OCI-LY7 (cell line): ENCODE measurements around the gene PRND. TPM values are rescaled to one million over a fixed set of nuclear protein-coding genes. Genes with fewer than 3 reads are reported as not detected.

ENCODE experiments used
- BruUV-seq: library from RNA; stranded (reverse); fragments of 400-500 nt; replicated peaks from 2 replicates; lab custom pipeline; 2021; lab: Mats Ljungman, UMichigan
- CTCF ChIA-PET: fragments of 300-600 bp; sonication (Branson Sonifier 250); formaldehyde crosslinking; loops from one replicate; lab custom pipeline; 2022; ENCODE audit warnings: antibody characterized with exemption; ENCODE audit not compliant: unreplicated experiment; lab: Charles Lee
- POLR2A ChIA-PET: fragments of 300-600 bp; sonication (Branson Sonifier 250); formaldehyde crosslinking; loops from one replicate; lab custom pipeline; 2022; ENCODE audit warnings: antibody characterized with exemption; lab: Charles Lee
- DNase-seq: peaks from one replicate; pipeline ENCODE4 v3.0.0-alpha.2; 2015; ENCODE audit warnings: low spot score
- H2AFZ ChIP-seq: fragments of 200-600 bp; sonication (generic), shearing (Covaris generic); 2 replicates; pipeline ENCODE4 v1.6.1; 2014; ENCODE audit warnings: mild to moderate bottlenecking, antibody characterized with exemption, low read length, moderate library complexity
- H3K27ac ChIP-seq: fragments of 200-600 bp; sonication (generic); 2 replicates; pipeline ENCODE4 v1.5.1; 2014; ENCODE audit warnings: mixed run types, low read depth, mild to moderate bottlenecking, moderate library complexity, low read length, inconsistent platforms; ENCODE audit not compliant: poor library complexity, severe bottlenecking
- H3K36me3 ChIP-seq: fragments of 200-600 bp; sonication (generic); 2 replicates; pipeline ENCODE4 v1.6.1; 2014; ENCODE audit warnings: mild to moderate bottlenecking, antibody characterized with exemption, low read length, moderate library complexity, mixed read lengths; ENCODE audit not compliant: insufficient read depth
- H3K4me1 ChIP-seq: fragments of 200-600 bp; sonication (generic); 2 replicates; pipeline ENCODE4 v1.5.1; 2014; ENCODE audit warnings: mild to moderate bottlenecking, low read length; ENCODE audit not compliant: insufficient read depth, poor library complexity, severe bottlenecking
- H3K4me2 ChIP-seq: fragments of 200-600 bp; sonication (generic); 2 replicates; pipeline ENCODE4 v1.6.1; 2014; ENCODE audit warnings: mild to moderate bottlenecking, low read length
- H3K4me3 ChIP-seq: fragments of 200-600 bp; sonication (generic); 2 replicates; pipeline ENCODE4 v1.5.1; 2014; ENCODE audit warnings: mild to moderate bottlenecking, low read depth, low read length; ENCODE audit not compliant: poor library complexity, severe bottlenecking
- H3K79me2 ChIP-seq: fragments of 200-600 bp; sonication (generic); 2 replicates; pipeline ENCODE4 v1.6.1; 2016; ENCODE audit warnings: low read depth, mild to moderate bottlenecking, low read length, moderate library complexity, mixed read lengths; ENCODE audit not compliant: insufficient read depth
- H3K9me2 ChIP-seq: fragments of 200-600 bp; sonication (generic); 2 replicates; pipeline ENCODE4 v1.6.1; 2016; ENCODE audit warnings: mild to moderate bottlenecking, low read length, mixed read lengths; ENCODE audit not compliant: insufficient read depth
- H3K9me3 ChIP-seq: fragments of 200-600 bp; sonication (generic); 2 replicates; pipeline ENCODE4 v1.6.1; 2014; ENCODE audit warnings: mild to moderate bottlenecking, mixed run types, low read length, mixed read lengths
- H4K20me1 ChIP-seq: fragments of 200-600 bp; sonication (generic); 2 replicates; pipeline ENCODE4 v1.6.1; 2014; ENCODE audit warnings: mild to moderate bottlenecking, antibody characterized with exemption, low read length, moderate library complexity, mixed read lengths; ENCODE audit not compliant: insufficient read depth
- CTCF ChIP-seq: fragments of 200-600 bp; sonication (generic); conservative IDR thresholded peaks from 2 replicates; pipeline ENCODE4 v1.5.1; 2014; ENCODE audit warnings: mild to moderate bottlenecking, antibody characterized with exemption, low read length, moderate library complexity, mixed read lengths
- EZH2phosphoT487 ChIP-seq: fragments of 200-600 bp; sonication (generic); IDR thresholded peaks from 2 replicates; pipeline ENCODE4 v1.6.1; 2018; ENCODE audit warnings: low read depth, borderline replicate concordance, mild to moderate bottlenecking, mixed run types, antibody characterized with exemption, low read length, moderate library complexity, mixed read lengths
- intact Hi-C: fragments of 100-400 bp; cut with micrococcal nuclease; formaldehyde crosslinking; loops from one replicate; pipeline ENCODE4 v1.10.0; 2022; ENCODE audit not compliant: unreplicated experiment
- total RNA-seq, 2 experiments: library from RNA; depleted of rRNA in 1 of 2; stranded (reverse); fragments of >200 nt in 1 of 2; shearing (Covaris generic) in 1 of 2; gene quantifications; 2 replicates each; pipeline ENCODE4 v1.2.3, GENCODE V29; 2014 to 2022

Gene PRND
- total RNA-seq, 2 experiments from 2014 or later, result not detected

- Histone ChIP-seq H3K4me2 (no peak overlapping the region), H3K4me1 (no peaks in the 10 kb centered on the region), H3K4me3 (no peak overlapping the region), H3K36me3 (no peaks in the 10 kb centered on the region), H3K79me2 (no peaks in the 10 kb centered on the region), H4K20me1 (no peaks in the 10 kb centered on the region), H2AFZ (no peak overlapping the region), H3K27ac (no peak overlapping the region), H3K9me2 (no peaks in the 10 kb centered on the region), H3K9me3 (no peaks in the 10 kb centered on the region)
- CTCF ChIA-PET, result no interaction called here
- DNase-seq, result no peak
- intact Hi-C loops, result loop anchor here (10.0 kb wide), 1 partner anchor 456 kb away; no protein-coding TSS in a partner anchor
- no TSS peak for BruUV-seq
- no peak for TF ChIP-seq CTCF
- no peak for TF ChIP-seq EZH2phosphoT487
- POLR2A ChIA-PET, result no interaction called here
Measured at GRCh38 chr20:4748847-4749246, 27.1 kb downstream of the PRND start.

- Histone ChIP-seq H2AFZ (no peak overlapping the region), H3K9me2 (no peaks in the 10 kb centered on the region), H3K4me1 (no peaks in the 10 kb centered on the region), H4K20me1 (no peaks in the 10 kb centered on the region), H3K36me3 (no peaks in the 10 kb centered on the region), H3K9me3 (no peaks in the 10 kb centered on the region), H3K4me3 (no peak overlapping the region), H3K4me2 (no peak overlapping the region), H3K27ac (no peak overlapping the region), H3K79me2 (no peaks in the 10 kb centered on the region)
- intact Hi-C loops, result loop anchor here (10.0 kb wide), 1 partner anchor 455 kb away; no protein-coding TSS in a partner anchor
- no TSS peak for BruUV-seq
- DNase-seq, result no peak
- POLR2A ChIA-PET, result no interaction called here
- CTCF ChIA-PET, result no interaction called here
- TF ChIP-seq EZH2phosphoT487, result no peak
- no peak for TF ChIP-seq CTCF
Measured at GRCh38 chr20:4749326-4749725, 27.6 kb downstream of the PRND start.

- DNase-seq, result no peak
- no peaks in the 10 kb centered on the region for H3K4me1 ChIP-seq
- no TSS peak for BruUV-seq
- no peaks in the 10 kb centered on the region for H3K9me2 ChIP-seq
- ChIA-PET CTCF (no interaction called here), POLR2A (no interaction called here)
- no peak overlapping the region for H2AFZ ChIP-seq
- no peaks in the 10 kb centered on the region for H4K20me1 ChIP-seq
- H3K79me2 ChIP-seq, result no peaks in the 10 kb centered on the region
- no peaks in the 10 kb centered on the region for H3K9me3 ChIP-seq
- H3K27ac ChIP-seq, result no peak overlapping the region
- no peak overlapping the region for H3K4me3 ChIP-seq
- no peaks in the 10 kb centered on the region for H3K36me3 ChIP-seq
- TF ChIP-seq EZH2phosphoT487 (no peak), CTCF (no peak)
- no peak overlapping the region for H3K4me2 ChIP-seq
- intact Hi-C loops, result no loop called here
Measured at GRCh38 chr20:4750381-4750780, 28.7 kb downstream of the PRND start.
